ENCODE data around the gene SHISAL2A.

SHISAL2A gene

GRCh38 chr1:52634111-52634510 is 1.1 kb downstream of the SHISAL2A start:
- H3K4me3 ChIP-seq (ENCODE audit: severe bottlenecking), result no peak overlapping the region
- H3K27me3 ChIP-seq (ENCODE audit: insufficient read depth, poor library complexity, severe bottlenecking), result peaks cover 2% of the 10 kb centered on the region
- no peak overlapping the region for H3K27ac ChIP-seq (ENCODE audit: poor library complexity, severe bottlenecking)
- peaks cover 11% of the 10 kb centered on the region for H3K4me1 ChIP-seq (ENCODE audit: insufficient read depth, poor library complexity, severe bottlenecking)
- no peaks in the 10 kb centered on the region for H3K9me3 ChIP-seq (ENCODE audit: severe bottlenecking)
- TF ChIP-seq CTCF (IDR thresholded peaks at IDR 0.05; ENCODE audit: poor library complexity, severe bottlenecking), result no peak
- no peaks in the 10 kb centered on the region for H3K36me3 ChIP-seq (ENCODE audit: low read depth)
- no peak for ATAC-seq (ENCODE audit: low read depth)
- DNase-seq (ENCODE audit: low spot score), result no peak

GRCh38 chr1:52635321-52636089 is 2.5 kb downstream of the SHISAL2A start:
- H3K4me1 ChIP-seq (ENCODE audit: insufficient read depth, poor library complexity, severe bottlenecking), result peaks cover 11% of the 10 kb centered on the region
- H3K27ac ChIP-seq (ENCODE audit: poor library complexity, severe bottlenecking), result no peak overlapping the region
- no peaks in the 10 kb centered on the region for H3K36me3 ChIP-seq (ENCODE audit: low read depth)
- no peak for DNase-seq (ENCODE audit: low spot score)
- H3K27me3 ChIP-seq (ENCODE audit: insufficient read depth, poor library complexity, severe bottlenecking), result peaks cover 2% of the 10 kb centered on the region
- no peak overlapping the region for H3K4me3 ChIP-seq (ENCODE audit: severe bottlenecking)
- H3K9me3 ChIP-seq (ENCODE audit: severe bottlenecking), result no peaks in the 10 kb centered on the region
- TF ChIP-seq CTCF (IDR thresholded peaks at IDR 0.05; ENCODE audit: poor library complexity, severe bottlenecking), result no peak
- ATAC-seq (ENCODE audit: low read depth), result no peak

- ATAC-seq (ENCODE audit: low read depth), result peak; percentile 66
- no peak overlapping the region for H3K4me3 ChIP-seq (ENCODE audit: severe bottlenecking)
- peak overlapping the region; percentile 61 for H3K27ac ChIP-seq (ENCODE audit: poor library complexity, severe bottlenecking)
- DNase-seq (ENCODE audit: low spot score), result no peak
- H3K36me3 ChIP-seq (ENCODE audit: low read depth), result no peaks in the 10 kb centered on the region
- H3K9me3 ChIP-seq (ENCODE audit: severe bottlenecking), result no peaks in the 10 kb centered on the region
- H3K27me3 ChIP-seq (ENCODE audit: insufficient read depth, poor library complexity, severe bottlenecking), result peaks cover 2% of the 10 kb centered on the region
- no peak for TF ChIP-seq CTCF (IDR thresholded peaks at IDR 0.05; ENCODE audit: poor library complexity, severe bottlenecking)
- peaks cover 11% of the 10 kb centered on the region for H3K4me1 ChIP-seq (ENCODE audit: insufficient read depth, poor library complexity, severe bottlenecking)
Measured at GRCh38 chr1:52636721-52637695, 4.0 kb downstream of the SHISAL2A start.

- no peak for DNase-seq (ENCODE audit: low spot score)
- TF ChIP-seq CTCF (IDR thresholded peaks at IDR 0.05; ENCODE audit: poor library complexity, severe bottlenecking), result no peak
- Histone ChIP-seq H3K9me3 (ENCODE audit: severe bottlenecking) (no peaks in the 10 kb centered on the region), H3K36me3 (ENCODE audit: low read depth) (no peaks in the 10 kb centered on the region), H3K4me1 (ENCODE audit: insufficient read depth, poor library complexity, severe bottlenecking) (peaks cover 11% of the 10 kb centered on the region), H3K27ac (ENCODE audit: poor library complexity, severe bottlenecking) (peak overlapping the region; percentile 61), H3K4me3 (ENCODE audit: severe bottlenecking) (no peak overlapping the region), H3K27me3 (ENCODE audit: insufficient read depth, poor library complexity, severe bottlenecking) (no peaks in the 10 kb centered on the region)
- no peak for ATAC-seq (ENCODE audit: low read depth)
Measured at GRCh38 chr1:52637946-52638345, 5.0 kb downstream of the SHISAL2A start.
